Lower leg skin (tissue), 3 donors: Measurements from ENCODE around the gene GALNT7.

Experiments used
- POLR2A ChIP-seq, 2 donors: fragments of 450-650 bp; IDR thresholded peaks; one replicate each; pipeline ENCODE4 v1.6.1; 2016 to 2017; ENCODE audit warnings: antibody characterized with exemption in 2 of 2, mild to moderate bottlenecking in 1 of 2, moderate library complexity in 1 of 2
- TF ChIP-seq, protein P1 (sequence below), 3 donors: fragments of 450-650 bp; IDR thresholded peaks; one replicate each; pipeline ENCODE4 v1.5.1; 2016; ENCODE audit warnings: antibody characterized with exemption in 3 of 3, mild to moderate bottlenecking in 3 of 3, moderate library complexity in 2 of 3

- TF ChIP-seq, protein P1, sequence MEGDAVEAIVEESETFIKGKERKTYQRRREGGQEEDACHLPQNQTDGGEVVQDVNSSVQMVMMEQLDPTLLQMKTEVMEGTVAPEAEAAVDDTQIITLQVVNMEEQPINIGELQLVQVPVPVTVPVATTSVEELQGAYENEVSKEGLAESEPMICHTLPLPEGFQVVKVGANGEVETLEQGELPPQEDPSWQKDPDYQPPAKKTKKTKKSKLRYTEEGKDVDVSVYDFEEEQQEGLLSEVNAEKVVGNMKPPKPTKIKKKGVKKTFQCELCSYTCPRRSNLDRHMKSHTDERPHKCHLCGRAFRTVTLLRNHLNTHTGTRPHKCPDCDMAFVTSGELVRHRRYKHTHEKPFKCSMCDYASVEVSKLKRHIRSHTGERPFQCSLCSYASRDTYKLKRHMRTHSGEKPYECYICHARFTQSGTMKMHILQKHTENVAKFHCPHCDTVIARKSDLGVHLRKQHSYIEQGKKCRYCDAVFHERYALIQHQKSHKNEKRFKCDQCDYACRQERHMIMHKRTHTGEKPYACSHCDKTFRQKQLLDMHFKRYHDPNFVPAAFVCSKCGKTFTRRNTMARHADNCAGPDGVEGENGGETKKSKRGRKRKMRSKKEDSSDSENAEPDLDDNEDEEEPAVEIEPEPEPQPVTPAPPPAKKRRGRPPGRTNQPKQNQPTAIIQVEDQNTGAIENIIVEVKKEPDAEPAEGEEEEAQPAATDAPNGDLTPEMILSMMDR (IDR thresholded peaks at IDR 0.05), result no peak
- TF ChIP-seq POLR2A (IDR thresholded peaks at IDR 0.05), result no peak
Measured at GRCh38 chr4:173165706-173166105, 2.9 kb upstream of the GALNT7 start.
